Fibroblast of lung (primary cell): ENCODE data around the gene RALA. TPM values are rescaled to one million over a fixed set of nuclear protein-coding genes. Genes with fewer than 3 reads are reported as not detected.
A peak's percentile ranks its signal among the peaks of the same experiment; 100 is the strongest.

Experiments used
- DNase-seq, 2 donors: peaks; one replicate each; pipeline versions ENCODE4 v3.0.0 to v3.0.0-alpha.2; 2010; ENCODE audit warnings: low read depth in 2 of 2
- H2AFZ ChIP-seq: 2 replicates; pipeline ENCODE4 v1.5.1; 2012; ENCODE audit warnings: low read length, control low read depth, inconsistent platforms
- H3K27ac ChIP-seq: 2 replicates; pipeline ENCODE4 v1.5.1; 2011; ENCODE audit warnings: low read length, control low read depth; ENCODE audit not compliant: insufficient read depth
- H3K27me3 ChIP-seq: 2 replicates; pipeline ENCODE4 v1.5.1; 2011; ENCODE audit warnings: mild to moderate bottlenecking, low read length; ENCODE audit not compliant: control insufficient read depth, insufficient read depth
- H3K36me3 ChIP-seq: 2 replicates; pipeline ENCODE4 v1.5.1; 2011; ENCODE audit warnings: low read length; ENCODE audit not compliant: control insufficient read depth, insufficient read depth
- H3K4me1 ChIP-seq: 2 replicates; pipeline ENCODE4 v1.5.1; 2011; ENCODE audit warnings: low read length; ENCODE audit not compliant: control insufficient read depth, insufficient read depth; ENCODE audit errors: extremely low read depth
- H3K4me2 ChIP-seq: 2 replicates; pipeline ENCODE4 v1.5.1; 2011; ENCODE audit warnings: low read length, control low read depth; ENCODE audit not compliant: insufficient read depth; ENCODE audit errors: extremely low read depth
- H3K4me3 ChIP-seq, 4 experiments: fragments of 200-600 bp in 1 of 4; sonication (generic) in 1 of 4; replicated peaks in 1 of 4; 2 replicates each; pipeline ENCODE4 v1.5.1; 2011 to 2016; ENCODE audit warnings: low read length in 4 of 4, low read depth in 3 of 4, mild to moderate bottlenecking in 3 of 4, control low read depth in 2 of 4, inconsistent platforms in 1 of 4, mixed read lengths in 1 of 4; ENCODE audit not compliant: insufficient read depth in 1 of 4; ENCODE audit errors: control extremely low read depth in 1 of 4
- H3K79me2 ChIP-seq: 2 replicates; pipeline ENCODE4 v1.5.1; 2012; ENCODE audit warnings: mild to moderate bottlenecking, low read length, inconsistent platforms; ENCODE audit not compliant: control insufficient read depth, insufficient read depth
- H3K9ac ChIP-seq: 2 replicates; pipeline ENCODE4 v1.5.1; 2011; ENCODE audit warnings: mild to moderate bottlenecking, low read length, control low read depth; ENCODE audit not compliant: insufficient read depth
- H3K9me3 ChIP-seq: 2 replicates; pipeline ENCODE4 v1.5.1; 2012; ENCODE audit warnings: low read depth, low read length; ENCODE audit not compliant: control insufficient read depth, insufficient read depth
- H4K20me1 ChIP-seq: 2 replicates; pipeline ENCODE4 v1.5.1; 2011; ENCODE audit warnings: low read length; ENCODE audit not compliant: control insufficient read depth, insufficient read depth; ENCODE audit errors: extremely low read depth
- CTCF ChIP-seq, 2 donors: IDR thresholded peaks in 1 of 2; conservative IDR thresholded peaks in 1 of 2; 1 replicate in 1 of 2; 2 replicates in 1 of 2; pipeline ENCODE4 v1.5.1; 2011 to 2012; ENCODE audit warnings: low read length in 2 of 2, control low read depth in 1 of 2, inconsistent platforms in 1 of 2, low read depth in 1 of 2, mild to moderate bottlenecking in 1 of 2
- EZH2 ChIP-seq: IDR thresholded peaks from 2 replicates; pipeline ENCODE4 v1.5.1; 2012; ENCODE audit warnings: low read length, control low read depth, mild to moderate bottlenecking; ENCODE audit errors: missing control alignments
- polyA plus RNA-seq, 2 donors: library from polyadenylated mRNA; depleted of rRNA in 1 of 2; stranded (reverse) in 1 of 2; unstranded in 1 of 2; fragments of >200 nt; gene quantifications; 2 replicates each; pipeline ENCODE4 v1.2.1, GENCODE V29; 2011 to 2012; ENCODE audit warnings: missing spikeins in 1 of 2
- total RNA-seq: library from RNA; depleted of rRNA; stranded (reverse); fragments of >200 nt; gene quantifications from 2 replicates; pipeline ENCODE4 v1.2.1, GENCODE V29; 2014

Gene RALA
- total and polyA plus RNA-seq, 2 donors (not counting 1 experiment from before 2014, with no cell fraction given): 46.1 to 50.9 TPM

- Histone ChIP-seq H3K36me3 (no peaks in the 10 kb centered on the region), H3K79me2 (peaks cover 2% of the 10 kb centered on the region), H3K9me3 (no peaks in the 10 kb centered on the region), H3K27me3 (no peaks in the 10 kb centered on the region), H4K20me1 (no peaks in the 10 kb centered on the region), H3K4me3 (peak overlapping the region; percentile 59 to 75 (median 66)), H3K27ac (peak overlapping the region; percentile 98), H3K9ac (peak overlapping the region; percentile 82), H3K4me1 (peaks cover 7% of the 10 kb centered on the region), H3K4me2 (peak overlapping the region; percentile 92), H2AFZ (no peak overlapping the region)
- TF ChIP-seq EZH2 (no peak), CTCF (conservative IDR thresholded peaks at IDR 0.05 in 1 of 2, IDR thresholded peaks at IDR 0.05 in 1 of 2; ENCODE audit: low read depth in 1 of 2, low read length in 2 of 2) (no peak)
- DNase-seq: peak; percentile 50 to 95
Measured at GRCh38 chr7:39733881-39734632, 110.7 kb downstream of the RALA start.

GRCh38 chr7:39734633-39735004 is 111.2 kb downstream of the RALA start:
- no peak overlapping the region for H2AFZ ChIP-seq
- no peak overlapping the region for H3K9ac ChIP-seq
- H3K79me2 ChIP-seq: peaks cover 2% of the 10 kb centered on the region
- no peaks in the 10 kb centered on the region for H4K20me1 ChIP-seq
- no peaks in the 10 kb centered on the region for H3K9me3 ChIP-seq
- H3K4me2 ChIP-seq: peak overlapping the region; percentile 92
- no peaks in the 10 kb centered on the region for H3K36me3 ChIP-seq
- H3K4me1 ChIP-seq: peaks cover 7% of the 10 kb centered on the region
- TF ChIP-seq EZH2 (no peak), CTCF (conservative IDR thresholded peaks at IDR 0.05 in 1 of 2, IDR thresholded peaks at IDR 0.05 in 1 of 2; ENCODE audit: low read depth in 1 of 2, low read length in 2 of 2) (no peak)
- no peak for DNase-seq
- peak overlapping the region; percentile 59 to 75 (median 66) for H3K4me3 ChIP-seq
- H3K27me3 ChIP-seq: no peaks in the 10 kb centered on the region
- H3K27ac ChIP-seq: peak overlapping the region; percentile 98

GRCh38 chr7:39735903-39736302 is 112.5 kb downstream of the RALA start:
- H3K27me3 ChIP-seq: no peaks in the 10 kb centered on the region
- peaks cover 7% of the 10 kb centered on the region for H3K4me1 ChIP-seq
- DNase-seq: peak in 1 of 2 donors; percentile 46
- no peak for TF ChIP-seq EZH2
- TF ChIP-seq CTCF (conservative IDR thresholded peaks at IDR 0.05 in 1 of 2, IDR thresholded peaks at IDR 0.05 in 1 of 2; ENCODE audit: low read depth in 1 of 2, low read length in 2 of 2): no peak
- no peak overlapping the region for H2AFZ ChIP-seq
- H4K20me1 ChIP-seq: no peaks in the 10 kb centered on the region
- peaks cover 2% of the 10 kb centered on the region for H3K79me2 ChIP-seq
- H3K27ac ChIP-seq: no peak overlapping the region
- no peaks in the 10 kb centered on the region for H3K9me3 ChIP-seq
- H3K4me3 ChIP-seq: no peak overlapping the region
- no peak overlapping the region for H3K9ac ChIP-seq
- H3K36me3 ChIP-seq: no peaks in the 10 kb centered on the region
- H3K4me2 ChIP-seq: peak overlapping the region; percentile 51
